ENCODE data around the gene CARS2.
"Not testable (repeated sequence)": the region's sequence is repeated elsewhere in the genome, so short reads cannot be mapped to it uniquely, and the experiment has no call there.

Gene CARS2

GRCh38 chr13:110706570-110707372 is 855 bp upstream of the CARS2 start:
- DNase-seq, result no peak

DNA sequence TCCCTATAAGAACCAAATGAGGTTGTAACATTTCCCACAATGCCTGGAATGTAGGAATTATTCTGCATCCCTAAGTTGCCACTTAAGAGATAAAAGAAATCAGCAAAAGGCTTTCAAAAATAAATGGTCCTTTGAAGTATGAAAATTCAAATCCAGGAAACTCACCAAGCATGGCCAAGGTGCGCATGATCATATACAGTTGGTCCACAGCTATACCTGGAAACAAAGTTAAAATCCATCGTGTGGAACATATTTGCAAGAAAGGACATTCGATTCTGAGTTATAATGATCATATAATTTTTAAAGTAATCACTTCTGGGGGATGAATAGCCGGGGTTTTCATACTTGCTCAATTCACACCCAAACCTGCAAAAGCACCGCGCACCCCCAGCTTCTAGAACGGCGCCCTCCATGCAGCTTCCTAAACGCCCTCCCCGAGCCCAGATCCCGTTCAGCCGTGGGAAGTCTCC is 525 bp downstream of the CARS2 start:
- no peak for DNase-seq

GRCh38 chr13:110702591-110703526 is 3.1 kb downstream of the CARS2 start:
- no peak for DNase-seq

- DNase-seq, result no peak
These were observed 3.8 kb downstream of the CARS2 start for GRCh38 chr13:110702089-110702488.

DNA sequence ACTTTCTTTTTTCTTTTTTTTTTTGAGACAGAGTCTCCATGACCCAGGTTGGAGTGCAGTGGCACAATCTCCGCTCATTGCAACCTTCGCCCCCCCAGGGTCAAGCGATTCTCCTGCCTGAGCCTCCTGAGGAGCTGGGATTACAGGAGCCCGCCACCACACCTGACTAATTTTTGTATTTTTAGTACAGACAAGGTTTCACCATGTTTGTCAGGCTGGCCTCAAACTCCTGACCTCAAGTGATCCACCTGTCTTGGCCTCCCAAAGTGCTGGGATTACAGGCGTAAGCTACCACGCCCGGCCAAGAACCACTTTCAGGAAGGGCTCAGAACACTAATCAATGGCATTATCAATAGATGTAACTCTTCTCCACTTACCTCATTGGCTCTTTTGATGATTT is 4.9 kb downstream of the CARS2 start:
- not testable (repeated sequence) for DNase-seq

- no peak for DNase-seq
These were observed 5.3 kb downstream of the CARS2 start for GRCh38 chr13:110700641-110701040.

- no peak for DNase-seq
These were observed 5.7 kb downstream of the CARS2 start for GRCh38 chr13:110700186-110700585.

DNA sequence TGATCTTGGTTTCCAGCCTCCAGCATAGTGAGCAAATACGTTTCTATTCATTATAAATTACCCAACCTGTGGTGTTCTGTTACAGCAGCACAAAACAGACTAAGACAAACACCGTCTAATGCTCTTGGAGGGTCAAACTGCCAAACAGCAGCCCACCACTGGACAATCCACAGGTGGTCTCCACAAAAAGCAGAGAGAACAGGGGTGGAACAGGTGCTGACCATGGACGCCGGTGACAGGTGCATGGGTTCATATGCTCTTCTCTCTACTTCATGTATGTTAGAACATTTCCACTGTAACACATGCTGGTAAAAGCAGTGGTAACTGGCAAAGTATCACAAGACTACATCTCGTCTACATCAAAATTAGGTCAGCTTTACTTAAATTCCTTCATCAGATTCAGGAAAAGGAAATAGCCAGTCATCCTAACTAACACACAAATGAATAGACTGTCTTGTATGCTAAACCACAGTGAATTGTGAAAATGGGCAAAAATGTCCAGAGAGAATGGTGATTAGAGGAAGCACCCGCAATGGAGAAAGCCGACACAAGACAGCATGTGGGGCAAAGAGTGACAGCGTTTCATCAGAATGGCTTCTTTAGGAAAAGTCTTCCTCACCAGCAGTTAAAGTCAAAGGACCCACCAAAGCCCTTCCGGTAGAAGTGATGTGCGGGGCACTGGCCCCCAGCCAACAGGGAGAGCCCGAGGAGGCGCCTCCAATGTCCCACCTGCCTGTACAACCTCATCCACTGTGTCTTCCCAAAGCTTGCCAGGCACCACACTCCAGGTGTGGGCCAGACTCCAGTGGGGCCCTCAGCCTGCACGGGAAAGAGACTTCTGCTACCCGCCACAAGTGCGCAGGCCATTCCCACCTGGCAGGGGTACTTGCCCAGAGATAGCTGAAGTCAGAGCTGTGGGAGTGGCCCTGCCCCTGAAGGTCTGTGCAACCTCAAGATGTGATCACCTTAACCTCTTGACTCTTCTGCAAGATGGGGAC is 6.5 kb downstream of the CARS2 start:
- no peak for DNase-seq

GRCh38 chr13:110698689-110699088 is 7.2 kb downstream of the CARS2 start:
- no peak for DNase-seq

DNA sequence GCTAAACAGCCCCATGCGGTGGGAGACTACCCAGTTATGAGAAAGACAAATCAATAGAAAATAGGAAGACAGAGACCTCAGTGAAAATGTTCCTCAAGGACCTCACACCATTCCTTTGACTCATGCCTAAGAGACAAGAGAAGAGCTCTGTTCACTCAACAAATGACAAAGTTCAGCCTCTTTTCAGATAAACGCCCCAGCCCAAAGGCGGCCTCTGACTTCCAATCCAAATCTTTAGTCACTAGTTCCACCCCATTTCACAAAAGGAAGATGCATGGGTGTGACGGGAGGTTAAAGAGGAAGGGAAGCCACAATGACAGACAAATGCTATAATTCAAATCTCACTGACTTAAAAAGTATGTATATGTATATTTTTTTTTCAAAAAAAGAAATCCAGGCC is 8.1 kb downstream of the CARS2 start:
- no peak for DNase-seq

- DNase-seq, result no peak
These were observed 9.1 kb downstream of the CARS2 start for GRCh38 chr13:110696776-110697175.

GRCh38 chr13:110695774-110696173 is 10.1 kb downstream of the CARS2 start:
- not testable (repeated sequence) for DNase-seq

GRCh38 chr13:110690516-110690915 is 15.4 kb downstream of the CARS2 start:
- DNase-seq, result no peak

GRCh38 chr13:110689711-110690110 is 16.2 kb downstream of the CARS2 start:
- DNase-seq, result no peak

GRCh38 chr13:110689041-110689440 is 16.9 kb downstream of the CARS2 start:
- DNase-seq, result no peak

- no peak for DNase-seq
These were observed 18.2 kb downstream of the CARS2 start for GRCh38 chr13:110687736-110688135.

GRCh38 chr13:110685305-110686020 is 20.5 kb downstream of the CARS2 start:
- DNase-seq, result no peak

DNA sequence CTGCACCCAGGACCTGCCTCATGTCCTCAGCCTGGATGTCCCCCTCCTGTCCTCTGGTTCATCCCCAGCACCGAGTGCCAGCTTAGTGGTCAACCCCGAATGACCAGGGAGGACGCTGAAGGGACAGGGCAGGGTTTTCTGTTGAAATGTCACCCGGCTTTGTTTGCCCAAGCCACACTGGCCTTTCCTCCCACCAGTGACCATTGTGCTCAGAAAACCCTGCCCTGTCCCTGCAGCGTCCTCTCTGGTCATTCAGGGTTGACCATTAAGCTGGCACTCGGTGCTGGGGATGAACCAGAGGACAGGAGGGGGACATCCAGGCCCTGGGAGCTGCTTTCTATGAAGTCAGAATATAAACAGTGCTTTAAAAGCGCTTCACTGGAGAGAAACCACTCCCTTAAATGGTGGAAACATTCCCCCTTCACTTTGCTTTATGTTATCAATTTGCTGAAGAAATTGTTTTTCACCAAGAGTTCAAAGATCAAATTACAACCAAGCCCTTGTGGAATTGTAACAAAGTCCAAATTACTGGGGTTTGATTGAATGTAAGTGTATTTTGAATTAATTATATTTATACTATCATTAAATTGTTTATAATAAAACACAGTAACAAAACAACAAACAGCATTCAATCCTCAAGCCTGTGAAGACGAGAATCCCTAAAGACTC is 21.4 kb downstream of the CARS2 start:
- DNase-seq, result no peak

DNA sequence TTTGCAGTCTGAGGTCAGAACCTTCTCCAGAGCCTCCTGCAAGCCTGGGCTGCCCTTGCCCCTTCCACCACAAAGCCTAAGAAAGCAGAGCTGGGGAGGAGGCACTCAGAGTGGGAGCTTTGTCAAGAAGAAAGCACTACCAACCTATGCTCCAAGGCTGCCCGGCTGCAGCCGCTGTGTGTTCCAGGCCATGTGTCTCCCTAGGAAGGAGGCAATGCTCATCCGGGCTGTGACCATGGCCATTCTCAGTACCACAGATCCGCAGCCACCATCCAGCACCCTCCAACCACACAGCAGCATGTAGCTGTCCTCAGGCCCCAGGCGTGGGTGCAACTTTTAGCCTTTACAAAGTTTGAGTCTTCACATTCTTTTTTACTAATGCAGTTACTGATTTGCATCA is 22.0 kb downstream of the CARS2 start:
- DNase-seq, result no peak

DNA sequence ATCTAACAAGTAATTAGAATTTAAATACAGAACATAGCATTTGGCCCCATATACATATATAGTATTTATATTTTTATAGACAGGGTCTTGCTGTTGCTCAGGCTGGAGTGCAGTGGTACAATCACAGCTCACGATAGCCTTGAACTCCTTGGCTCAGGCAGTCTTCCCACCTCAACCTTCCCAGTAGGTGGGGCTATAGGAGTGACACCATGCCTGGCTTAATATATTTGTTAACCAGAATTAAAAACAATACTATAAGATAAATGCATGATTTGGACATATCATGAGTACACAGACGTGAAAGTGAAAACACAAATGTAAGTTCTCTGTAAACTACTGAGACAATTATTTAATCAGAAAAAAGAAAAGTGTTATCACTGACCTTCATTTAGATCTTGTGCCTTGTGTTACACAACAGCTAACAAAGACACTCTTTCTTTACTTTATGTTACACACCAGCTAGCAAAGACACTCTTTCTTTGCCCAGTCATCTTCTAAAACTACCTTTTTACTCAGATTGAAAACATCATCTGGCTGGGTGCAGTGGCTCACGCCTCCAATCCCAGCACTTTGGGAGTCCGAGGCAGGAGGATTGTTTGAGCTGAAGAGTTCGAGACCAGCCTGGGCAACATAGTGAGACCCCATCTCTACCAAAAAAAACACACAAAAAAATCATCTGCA is 22.6 kb downstream of the CARS2 start:
- no peak for DNase-seq

GRCh38 chr13:110682746-110683145 is 23.2 kb downstream of the CARS2 start:
- no peak for DNase-seq
